ENCODE measurements around the gene TP73.
A peak's percentile ranks its signal among the peaks of the same experiment; 100 is the strongest.
"Not testable (repeated sequence)": the region's sequence is repeated elsewhere in the genome, so short reads cannot be mapped to it uniquely, and the experiment has no call there.

Gene TP73

DNA sequence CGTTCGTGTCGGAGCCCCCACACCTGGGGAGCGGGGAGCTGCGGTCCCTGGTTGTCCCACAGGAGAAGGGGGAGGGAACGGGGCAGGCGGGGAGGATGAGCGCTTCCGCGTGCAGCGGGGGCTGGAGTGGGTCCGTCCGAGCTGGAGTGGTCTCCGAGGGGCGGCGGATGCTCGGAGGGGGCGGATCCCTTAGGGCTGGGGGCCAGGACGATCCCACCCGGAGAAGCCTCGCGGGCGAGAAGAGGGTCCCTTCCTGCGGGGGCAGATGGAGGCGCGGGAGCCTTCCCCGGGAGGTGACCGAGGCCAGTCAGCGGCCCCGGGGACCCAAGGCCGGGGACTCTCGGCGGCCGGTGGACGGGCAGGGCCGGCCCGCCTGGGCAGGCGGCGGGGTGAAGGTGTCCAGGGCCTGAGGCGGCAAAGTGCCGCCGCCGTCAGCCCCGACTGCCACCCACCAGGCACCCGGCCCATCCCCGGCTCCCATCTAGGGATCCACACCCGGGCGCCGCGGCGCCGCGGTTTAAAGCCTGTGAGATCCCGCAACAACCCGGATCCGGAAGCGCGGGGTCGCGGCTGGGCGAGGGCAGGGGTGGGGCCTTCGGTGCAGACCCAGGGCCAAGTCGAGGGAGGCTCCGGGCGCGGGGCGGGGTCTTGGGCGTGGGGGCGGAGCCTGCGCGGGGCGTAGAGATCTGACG, 94.7 kb downstream of the TP73 start:
- peak; percentile 81 for DNase-seq

- DNase-seq, result no peak
Observed at GRCh38 chr1:3747522-3747848, 95.2 kb downstream of the TP73 start.

GRCh38 chr1:3747903-3748302, 95.6 kb downstream of the TP73 start:
- DNase-seq, result no peak

- DNase-seq, result not testable (repeated sequence)
Observed at GRCh38 chr1:3748316-3748900, 96.1 kb downstream of the TP73 start.

DNA sequence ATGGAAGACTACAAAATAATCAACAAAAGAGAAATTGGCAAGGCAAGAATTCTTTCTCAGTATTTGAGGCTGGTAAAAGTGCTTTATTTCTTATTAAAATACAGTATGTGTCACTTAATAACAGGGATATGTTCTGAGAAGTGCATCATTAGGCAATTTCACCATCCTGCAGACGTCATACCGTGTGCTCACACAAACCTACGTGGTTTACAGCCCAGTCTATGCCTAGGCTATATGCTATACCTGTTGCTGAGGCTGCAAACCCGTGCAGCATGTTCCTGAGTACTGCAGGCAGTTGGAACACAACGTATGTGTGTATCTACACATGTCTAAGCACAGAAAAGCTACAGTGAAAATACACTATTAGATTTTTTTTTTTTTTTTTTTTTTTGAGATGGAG, 97.2 kb downstream of the TP73 start:
- no peak for DNase-seq

DNA sequence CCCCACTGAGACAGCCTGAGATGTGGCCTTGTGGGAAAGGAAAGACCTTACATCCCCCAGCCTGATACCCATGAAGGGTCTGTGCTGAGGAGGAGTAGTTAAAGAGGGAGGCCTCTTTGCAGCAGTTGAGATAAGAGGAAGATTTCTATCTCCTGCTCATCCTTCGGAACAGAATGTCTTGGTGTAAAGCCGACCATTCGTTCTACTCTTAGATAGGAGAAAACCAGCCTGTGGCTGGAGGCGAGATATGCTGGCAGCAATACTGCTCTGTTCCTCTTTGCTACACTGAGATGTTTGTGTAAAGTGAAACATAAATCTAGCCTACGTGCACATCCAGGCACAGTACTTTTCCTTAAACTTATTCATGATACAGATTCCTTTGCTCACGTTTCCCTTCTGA, 98.4 kb downstream of the TP73 start:
- DNase-seq, result no peak

DNA sequence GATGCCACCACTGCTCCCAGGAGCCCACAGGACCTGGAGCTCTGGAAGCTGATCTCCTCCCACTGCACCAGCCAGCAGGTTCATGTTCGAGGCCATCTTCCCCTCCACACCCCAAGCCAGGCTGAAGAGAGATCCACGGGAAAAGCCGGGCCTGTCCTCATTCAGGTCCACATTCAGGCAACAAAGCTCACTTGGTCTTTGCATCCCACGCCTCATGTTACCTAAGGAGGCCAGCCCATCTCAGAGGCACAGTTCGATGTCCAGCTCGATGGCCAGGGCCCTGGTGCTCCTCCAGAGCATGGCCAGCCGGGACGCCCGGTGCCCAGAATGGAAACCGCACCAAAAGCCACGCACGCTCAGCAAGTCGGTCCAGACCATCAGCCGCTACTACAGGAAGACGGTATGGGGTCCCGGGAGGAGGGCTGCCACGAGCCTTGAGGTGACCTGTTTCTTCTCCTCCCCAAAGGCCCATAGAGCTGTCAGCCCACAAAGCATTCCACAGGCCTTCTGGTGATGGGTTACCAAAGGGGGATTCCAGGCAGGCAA, 100.2 kb downstream of the TP73 start, which contains the start of gene CCDC27:
CCDC27 (plus strand) TSS at position 51 of the 546 bp plus-strand sequence; CDS start at position 83, 32 bp downstream.
- no peak for DNase-seq

DNA sequence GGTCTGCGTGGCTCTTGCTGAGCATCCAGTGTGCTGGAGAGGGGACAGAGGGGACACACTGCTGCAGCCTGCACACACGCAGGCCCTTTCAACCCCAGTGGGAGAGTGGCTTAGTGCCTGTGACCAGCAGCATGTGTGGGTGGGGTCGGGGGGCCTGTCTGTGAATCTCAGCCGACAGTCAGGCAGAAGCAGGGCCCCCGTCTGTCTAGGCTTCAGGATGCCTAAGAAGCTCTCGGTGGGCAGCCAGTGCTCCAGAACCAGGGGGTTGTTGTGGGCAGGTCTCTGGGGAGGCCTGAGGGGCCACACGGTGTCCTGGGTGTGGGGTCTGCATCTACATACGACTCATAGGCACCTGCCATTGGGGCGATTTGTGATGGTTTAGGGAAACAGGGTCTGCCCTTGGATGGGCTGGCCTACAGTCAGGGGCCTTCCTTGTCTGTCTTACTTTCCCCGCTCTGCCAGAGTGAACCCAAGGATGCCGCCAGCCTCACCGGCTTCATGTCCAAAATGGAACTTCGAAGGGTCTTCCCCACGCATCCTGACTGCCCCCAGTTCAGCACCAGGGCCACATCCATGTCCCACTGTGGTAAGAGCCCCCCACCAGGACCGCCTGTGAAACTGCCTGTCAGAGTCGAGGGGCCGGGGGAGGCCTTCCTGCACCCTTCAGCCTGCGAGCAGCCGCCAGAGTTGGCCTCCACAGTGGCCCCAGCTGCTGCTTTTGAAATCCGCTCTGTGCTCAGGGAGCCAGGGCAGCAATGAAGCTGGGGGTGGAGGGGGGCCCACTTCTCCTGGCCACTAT, 101.5 kb downstream of the TP73 start:
- DNase-seq, result no peak

GRCh38 chr1:3756394-3756793, 104.1 kb downstream of the TP73 start:
- no peak for DNase-seq

DNA sequence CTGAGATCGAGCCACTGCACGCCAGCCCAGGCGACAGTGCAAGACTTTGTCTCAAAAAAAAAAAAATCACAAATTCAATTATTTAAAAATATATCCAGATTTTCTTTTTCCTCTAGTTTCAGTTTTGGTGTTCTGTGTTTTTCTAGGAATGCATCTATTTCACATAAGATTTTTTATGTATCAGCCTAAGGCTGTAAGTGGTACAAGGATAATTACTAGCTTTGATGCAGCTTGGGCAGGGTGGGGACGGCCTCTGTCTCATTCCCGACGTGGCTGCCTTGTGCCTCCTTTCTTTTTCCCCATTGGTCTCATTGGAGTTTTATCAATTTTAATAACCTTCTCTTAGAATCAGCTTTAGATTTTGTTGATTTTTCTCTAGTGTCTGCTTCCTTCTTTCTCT, 106.8 kb downstream of the TP73 start:
- no peak for DNase-seq

- DNase-seq, result no peak
Observed at GRCh38 chr1:3759796-3760195, 107.5 kb downstream of the TP73 start.

DNA sequence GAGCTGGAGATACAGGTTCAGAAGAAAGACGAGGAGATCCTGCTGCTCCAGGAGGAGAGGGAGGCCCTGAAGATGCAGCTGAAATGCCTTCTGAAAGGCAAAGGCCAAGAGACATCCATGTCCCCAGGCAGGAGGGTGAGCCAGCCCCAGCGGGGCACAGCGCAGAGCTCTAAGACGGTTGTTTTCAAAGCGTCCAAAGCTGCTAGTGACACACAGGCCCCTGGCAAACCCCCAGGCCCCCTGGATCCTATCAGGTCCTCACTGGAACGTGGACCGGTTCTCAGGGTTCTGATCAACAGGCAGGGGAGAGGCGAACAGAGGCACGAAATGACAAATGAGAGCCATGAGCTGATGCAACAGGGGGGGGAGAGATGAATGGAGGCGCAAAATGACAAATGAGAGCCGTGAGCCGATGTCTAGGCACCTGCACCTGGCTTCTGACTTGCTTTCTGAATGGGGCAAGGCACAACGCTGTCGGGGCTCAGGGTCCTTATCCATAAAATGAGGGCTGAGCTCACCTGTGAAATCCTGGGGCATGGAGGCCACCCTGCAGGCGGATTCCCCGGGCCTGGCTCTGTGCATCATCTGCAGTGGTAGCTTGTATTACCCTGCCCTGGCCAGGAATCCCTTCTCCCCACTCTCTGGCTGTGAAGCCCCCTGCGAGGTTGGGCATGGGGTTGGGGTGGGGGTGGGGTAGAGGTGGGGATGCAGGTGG, 109.1 kb downstream of the TP73 start:
- no peak for DNase-seq

DNA sequence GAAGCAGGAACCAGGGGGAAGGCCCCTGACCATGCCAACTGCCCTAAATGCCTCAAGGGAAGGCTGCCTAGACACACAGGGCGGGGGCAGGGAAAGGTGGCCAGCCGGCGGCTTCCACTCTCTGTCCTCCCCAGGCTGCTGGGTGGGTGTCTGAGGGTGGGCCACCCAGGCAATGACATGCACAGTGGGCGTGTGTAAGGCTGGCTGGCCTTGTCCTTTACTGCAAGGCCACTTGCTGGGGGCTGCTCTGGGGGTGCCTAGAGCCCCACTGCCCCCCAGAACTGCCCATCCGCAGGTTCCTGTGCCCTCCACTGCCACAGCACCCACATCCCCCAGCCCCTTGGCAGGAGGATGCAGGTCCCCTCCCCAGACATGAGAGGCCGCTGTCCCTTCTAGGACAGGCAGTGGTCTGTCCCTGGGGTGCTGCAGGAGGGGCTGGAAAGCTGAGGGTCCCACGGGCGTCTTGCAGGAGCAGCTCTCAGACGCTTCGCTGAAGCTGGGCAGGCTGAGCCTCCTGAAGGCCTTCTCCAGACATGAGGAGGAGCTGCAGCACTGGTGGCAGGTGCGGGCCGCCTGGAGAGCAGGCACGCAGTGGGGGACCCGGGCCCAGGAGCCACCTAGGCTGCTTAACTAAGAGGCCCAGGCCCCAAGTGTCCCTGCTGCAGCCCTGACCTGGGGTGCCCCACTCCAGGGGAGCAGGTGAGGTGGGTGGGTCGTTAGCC, 110.0 kb downstream of the TP73 start:
- no peak for DNase-seq

DNA sequence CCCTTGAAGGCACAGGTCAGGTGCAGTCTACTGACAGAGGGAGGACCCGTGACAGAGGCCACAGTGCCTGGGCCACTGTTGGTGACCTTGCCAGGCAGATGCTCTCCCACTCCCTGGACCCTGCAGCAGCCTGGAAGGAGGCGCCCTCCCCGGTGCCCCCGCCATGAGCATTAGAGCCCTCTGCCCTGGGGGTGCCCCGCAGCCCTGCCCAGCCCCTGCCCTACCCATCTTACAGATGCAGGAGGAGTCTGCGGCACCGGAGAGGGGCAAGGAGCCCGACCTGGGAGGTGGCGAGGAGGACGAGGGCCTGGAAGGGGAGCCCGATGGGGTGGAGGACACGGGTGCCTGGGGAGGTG, 110.5 kb downstream of the TP73 start:
- DNase-seq, result no peak

DNA sequence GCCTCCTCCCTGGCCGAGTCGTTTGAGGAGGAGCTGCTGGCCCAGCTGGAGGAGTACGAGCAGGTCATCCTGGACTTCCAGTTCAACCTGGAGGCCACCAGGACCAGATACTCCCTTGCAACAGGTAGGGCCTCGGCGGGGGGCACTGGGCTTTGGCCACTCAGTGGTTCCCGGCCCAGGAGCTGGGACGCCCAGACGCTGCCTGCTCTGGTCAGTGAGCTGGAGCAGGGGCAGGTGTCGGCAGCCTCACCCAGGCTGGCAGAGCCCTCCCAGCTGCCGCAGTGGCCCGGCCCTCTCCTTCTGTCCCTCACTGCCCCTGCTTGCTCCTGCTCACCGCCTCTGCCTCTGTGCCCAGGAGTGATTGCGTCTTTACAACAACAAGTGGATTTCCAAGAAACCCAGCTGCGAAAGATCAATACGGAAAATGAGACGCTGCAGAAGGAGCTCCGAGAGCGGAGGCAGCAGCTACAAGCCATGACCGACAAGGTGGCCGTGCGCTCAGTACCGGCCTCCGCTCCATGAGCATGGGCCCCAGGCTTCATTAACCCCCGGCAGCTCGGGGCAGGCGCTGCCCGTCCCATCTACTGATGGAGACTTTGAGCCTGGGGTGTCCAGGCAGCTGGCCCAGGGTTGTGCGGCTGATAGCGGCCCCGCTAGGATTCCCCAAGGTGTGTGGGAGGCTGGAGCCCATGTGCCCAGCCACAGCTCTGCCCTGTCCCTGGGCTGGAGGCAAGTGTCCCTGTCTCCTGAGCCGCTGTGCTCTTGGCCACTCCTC, 111.2 kb downstream of the TP73 start:
- no peak for DNase-seq

- DNase-seq, result no peak
Observed at GRCh38 chr1:3767328-3767925, 115.1 kb downstream of the TP73 start.

DNA sequence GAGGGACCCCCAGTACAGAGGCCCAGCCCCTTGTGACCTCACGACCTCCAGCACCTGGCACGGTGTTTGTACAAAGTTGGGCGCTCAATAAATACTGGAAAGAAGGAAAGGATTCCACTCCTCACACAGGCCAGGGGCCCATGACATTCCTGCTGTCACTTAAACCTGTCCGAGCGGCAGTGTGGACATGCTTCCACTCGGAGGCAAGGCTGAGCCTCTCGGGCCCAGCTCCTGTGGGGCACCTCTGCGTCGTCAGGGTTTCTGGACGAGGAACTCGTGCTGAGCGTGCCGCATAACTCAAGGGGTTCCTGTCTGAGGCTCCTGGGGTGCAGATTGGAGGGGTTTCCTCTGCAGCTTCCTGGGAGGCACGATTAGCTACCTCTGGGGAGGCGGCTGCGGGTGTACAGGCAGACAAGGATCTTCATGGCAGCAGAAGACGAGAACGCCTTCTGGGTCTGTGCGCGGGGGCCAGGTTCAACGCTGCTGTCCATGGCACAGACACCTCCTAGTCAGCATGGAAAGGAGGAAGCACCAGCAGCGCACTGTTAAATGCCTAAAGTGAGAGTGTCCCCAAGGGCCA, 116.6 kb downstream of the TP73 start:
- no peak for DNase-seq

DNA sequence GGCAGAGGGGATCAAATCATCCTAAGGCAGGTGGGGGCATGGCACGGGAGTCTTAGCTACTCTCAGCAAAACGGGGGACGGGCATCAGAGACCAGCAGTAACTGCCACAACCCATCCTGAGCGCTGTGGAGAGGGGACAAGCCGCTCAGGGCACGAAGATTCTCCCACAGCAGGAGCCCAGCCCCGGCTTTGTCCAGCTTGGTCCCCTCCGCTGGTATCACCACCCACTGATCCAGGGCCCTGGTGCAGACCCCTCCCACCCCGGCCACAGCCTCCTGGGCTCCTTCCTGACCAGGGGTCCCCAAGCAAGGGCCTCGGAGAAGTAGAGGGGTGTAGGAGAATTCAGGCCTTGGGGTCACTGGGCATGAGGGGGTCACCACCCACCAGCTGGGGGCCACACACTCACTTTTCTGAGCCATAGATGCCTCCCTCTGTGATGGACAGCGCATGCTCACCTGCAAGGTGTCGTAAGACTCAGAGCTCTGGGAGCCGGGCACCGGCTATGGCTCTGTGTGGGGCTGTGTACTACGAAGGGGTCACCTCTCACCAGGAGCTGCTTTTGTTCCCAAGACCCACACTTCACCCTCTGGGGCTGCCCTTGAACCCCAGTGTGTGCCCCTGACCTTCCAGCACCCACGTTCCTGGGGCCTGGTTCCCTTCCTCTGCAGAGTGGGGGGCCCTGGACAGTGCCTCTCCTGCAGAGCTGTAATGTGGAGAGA, 117.9 kb downstream of the TP73 start:
- DNase-seq, result no peak

- no peak for DNase-seq
Observed at GRCh38 chr1:3771108-3772026, 119.1 kb downstream of the TP73 start.

All from T-helper 9 cell (primary cell).